ENCODE data around the gene CCDC71L. TPM values are rescaled to one million over a fixed set of nuclear protein-coding genes. Genes with fewer than 3 reads are reported as not detected.

Gene CCDC71L
- polyA plus RNA-seq, 3 donors, result 2.9 to 5.1 (median 3.5) TPM

DNA sequence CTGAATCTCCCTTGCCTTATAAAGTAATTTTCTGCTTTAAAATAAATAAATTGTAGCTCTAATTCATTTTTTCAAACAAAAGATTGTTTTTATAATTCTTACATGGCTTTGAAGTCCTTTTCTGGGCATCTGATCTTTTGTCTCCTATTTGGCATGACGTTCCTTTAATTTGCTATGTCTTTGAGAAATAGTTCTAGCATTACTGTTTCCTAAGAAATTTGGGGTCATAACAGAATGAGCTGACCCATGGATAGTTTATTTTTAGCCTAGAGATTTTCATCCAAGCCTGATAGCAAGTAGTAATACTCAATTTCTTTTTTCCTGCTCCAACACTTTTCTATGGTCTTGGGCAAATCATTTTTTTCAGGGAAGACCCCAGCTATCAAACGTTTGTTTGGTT, 31.4 kb downstream of the CCDC71L start:
- Histone ChIP-seq H3K9ac (ENCODE audit: insufficient read depth, low read length, poor library complexity, severe bottlenecking) (no peak overlapping the region), H3K4me3 (replicated peaks in 1 of 3; ENCODE audit: low read depth in 2 of 3, low read length in 3 of 3) (no peak overlapping the region), H3K27ac (ENCODE audit: low read depth in 1 of 2, low read length in 2 of 2) (no peak overlapping the region), H3K27me3 (ENCODE audit: control insufficient read depth in 2 of 2, insufficient read depth in 2 of 2, low read length in 2 of 2) (no peaks in the 10 kb centered on the region), H3K79me2 (ENCODE audit: insufficient read depth, low read length) (no peaks in the 10 kb centered on the region), H3K4me2 (replicated peaks; ENCODE audit: extremely low read depth, low read length, poor library complexity, severe bottlenecking) (no peak overlapping the region), H3K4me1 (ENCODE audit: control insufficient read depth in 1 of 2, insufficient read depth in 2 of 2, low read length in 2 of 2) (no peaks in the 10 kb centered on the region), H3K36me3 (replicated peaks in 1 of 2; ENCODE audit: control insufficient read depth in 1 of 2, insufficient read depth in 2 of 2, low read length in 2 of 2) (no peaks in the 10 kb centered on the region), H3K9me3 (replicated peaks in 1 of 2; ENCODE audit: control insufficient read depth in 1 of 2, insufficient read depth in 1 of 2, low read length in 2 of 2) (no peaks in the 10 kb centered on the region), H4K20me1 (ENCODE audit: insufficient read depth, low read length) (no peaks in the 10 kb centered on the region), H2AFZ (ENCODE audit: insufficient read depth, low read depth, low read length, poor library complexity, severe bottlenecking) (no peak overlapping the region)
- peaks cover 2 to 4% (median 3%) of the 10 kb centered on the region in 3 donors for H3K27me3 Mint-ChIP-seq (ENCODE audit: low read depth in 3 of 3)
- no CpG with 5 or more reads among the region's 2 CpGs for WGBS (ENCODE audit: insufficient coverage)
- no peak overlapping the region for H3K4me3 Mint-ChIP-seq
- peaks cover 0 to 2% (median 0%) of the 10 kb centered on the region in 7 donors for H3K9me3 Mint-ChIP-seq
- TF ChIP-seq CTCF (IDR thresholded peaks at IDR 0.05), result no peak
- no peaks in the 10 kb centered on the region for H3K36me3 Mint-ChIP-seq
- intact Hi-C loops (cut with micrococcal nuclease), result no loop called here
- no peak for DNase-seq
- H3K27ac Mint-ChIP-seq, result no peak overlapping the region
- H3K4me1 Mint-ChIP-seq, result no peaks in the 10 kb centered on the region

DNA sequence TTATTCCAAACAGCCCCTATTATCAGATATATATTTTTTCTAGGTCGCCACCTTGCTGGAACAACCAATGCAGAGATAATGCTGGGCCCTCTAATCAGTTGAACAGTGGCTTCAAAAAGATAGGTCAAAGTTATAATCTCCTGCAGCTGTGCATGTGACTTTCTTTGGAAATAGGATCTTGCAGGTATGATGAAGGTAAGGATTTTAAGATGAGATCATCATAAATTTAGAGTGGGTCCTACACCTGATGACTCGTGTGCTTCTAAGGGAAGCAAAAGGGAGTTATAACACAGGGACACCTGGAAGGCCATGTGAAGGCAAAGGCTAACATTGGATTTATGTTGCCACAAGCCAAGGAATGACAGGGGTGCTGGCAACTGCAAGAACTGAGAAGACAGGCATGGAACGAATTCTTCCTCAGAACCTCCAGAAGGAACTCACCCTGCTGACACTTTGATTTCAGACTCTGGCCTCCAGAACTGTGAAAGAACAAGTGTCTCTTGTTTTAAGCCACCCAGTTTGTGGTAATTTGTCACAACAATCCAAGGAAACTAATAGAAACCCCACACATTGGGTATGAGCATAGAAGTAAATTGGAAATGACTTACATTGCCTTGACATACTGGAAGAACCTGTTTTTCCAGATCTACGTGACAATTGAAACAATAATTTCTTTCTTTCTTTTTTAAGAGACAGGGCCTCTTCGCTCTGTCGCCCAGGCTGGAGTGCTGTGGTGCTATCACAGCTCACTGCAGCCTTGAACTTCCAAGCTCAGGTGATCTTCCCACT, 34.4 kb downstream of the CCDC71L start:
- no peak for TF ChIP-seq CTCF (IDR thresholded peaks at IDR 0.05)
- no peaks in the 10 kb centered on the region for H3K4me1 Mint-ChIP-seq
- no peak overlapping the region for H3K9ac ChIP-seq (ENCODE audit: insufficient read depth, low read length, poor library complexity, severe bottlenecking)
- 100% methylated on average over 4 of the region's 6 CpGs for WGBS (ENCODE audit: insufficient coverage)
- H3K4me3 Mint-ChIP-seq, result no peak overlapping the region
- H3K9me3 Mint-ChIP-seq, result peaks cover 0 to 5% (median 1%) of the 10 kb centered on the region in 7 donors
- H3K4me3 ChIP-seq (replicated peaks in 1 of 3; ENCODE audit: low read depth in 2 of 3, low read length in 3 of 3), result no peak overlapping the region
- H4K20me1 ChIP-seq (ENCODE audit: insufficient read depth, low read length), result no peaks in the 10 kb centered on the region
- H3K79me2 ChIP-seq (ENCODE audit: insufficient read depth, low read length), result no peaks in the 10 kb centered on the region
- no peaks in the 10 kb centered on the region for H3K36me3 Mint-ChIP-seq
- H3K9me3 ChIP-seq (replicated peaks in 1 of 2; ENCODE audit: control insufficient read depth in 1 of 2, insufficient read depth in 1 of 2, low read length in 2 of 2), result peaks cover 0 to 3% of the 10 kb centered on the region in 2 donors
- no peaks in the 10 kb centered on the region for H3K36me3 ChIP-seq (replicated peaks in 1 of 2; ENCODE audit: control insufficient read depth in 1 of 2, insufficient read depth in 2 of 2, low read length in 2 of 2)
- H3K27ac ChIP-seq (ENCODE audit: low read depth in 1 of 2, low read length in 2 of 2), result no peak overlapping the region
- H3K27me3 Mint-ChIP-seq (ENCODE audit: low read depth in 3 of 3), result peaks cover 3 to 4% (median 4%) of the 10 kb centered on the region in 3 donors
- H3K4me2 ChIP-seq (replicated peaks; ENCODE audit: extremely low read depth, low read length, poor library complexity, severe bottlenecking), result no peak overlapping the region
- intact Hi-C loops (cut with micrococcal nuclease), result no loop called here
- H3K27me3 ChIP-seq (ENCODE audit: control insufficient read depth in 2 of 2, insufficient read depth in 2 of 2, low read length in 2 of 2), result no peaks in the 10 kb centered on the region
- H3K4me1 ChIP-seq (ENCODE audit: control insufficient read depth in 1 of 2, insufficient read depth in 2 of 2, low read length in 2 of 2), result no peaks in the 10 kb centered on the region
- no peak overlapping the region for H3K27ac Mint-ChIP-seq
- DNase-seq, result no peak
- H2AFZ ChIP-seq (ENCODE audit: insufficient read depth, low read depth, low read length, poor library complexity, severe bottlenecking), result no peak overlapping the region
